NOMO-1 treated with dmso at 0.1 percent for 144 hours (cell line): ENCODE measurements around the gene SLC35F4.
"Not testable (repeated sequence)": the region's sequence is repeated elsewhere in the genome, so short reads cannot be mapped to it uniquely, and the experiment has no call there.

Experiments
- DNase-seq: peaks from one replicate; lab custom pipeline; 2025; ENCODE audit not compliant: unreplicated experiment; lab: John Stamatoyannopoulos, UW

The SLC35F4 gene

GRCh38 chr14:57732463-57733285 is 133.2 kb downstream of the SLC35F4 start:
- no peak for DNase-seq

DNA sequence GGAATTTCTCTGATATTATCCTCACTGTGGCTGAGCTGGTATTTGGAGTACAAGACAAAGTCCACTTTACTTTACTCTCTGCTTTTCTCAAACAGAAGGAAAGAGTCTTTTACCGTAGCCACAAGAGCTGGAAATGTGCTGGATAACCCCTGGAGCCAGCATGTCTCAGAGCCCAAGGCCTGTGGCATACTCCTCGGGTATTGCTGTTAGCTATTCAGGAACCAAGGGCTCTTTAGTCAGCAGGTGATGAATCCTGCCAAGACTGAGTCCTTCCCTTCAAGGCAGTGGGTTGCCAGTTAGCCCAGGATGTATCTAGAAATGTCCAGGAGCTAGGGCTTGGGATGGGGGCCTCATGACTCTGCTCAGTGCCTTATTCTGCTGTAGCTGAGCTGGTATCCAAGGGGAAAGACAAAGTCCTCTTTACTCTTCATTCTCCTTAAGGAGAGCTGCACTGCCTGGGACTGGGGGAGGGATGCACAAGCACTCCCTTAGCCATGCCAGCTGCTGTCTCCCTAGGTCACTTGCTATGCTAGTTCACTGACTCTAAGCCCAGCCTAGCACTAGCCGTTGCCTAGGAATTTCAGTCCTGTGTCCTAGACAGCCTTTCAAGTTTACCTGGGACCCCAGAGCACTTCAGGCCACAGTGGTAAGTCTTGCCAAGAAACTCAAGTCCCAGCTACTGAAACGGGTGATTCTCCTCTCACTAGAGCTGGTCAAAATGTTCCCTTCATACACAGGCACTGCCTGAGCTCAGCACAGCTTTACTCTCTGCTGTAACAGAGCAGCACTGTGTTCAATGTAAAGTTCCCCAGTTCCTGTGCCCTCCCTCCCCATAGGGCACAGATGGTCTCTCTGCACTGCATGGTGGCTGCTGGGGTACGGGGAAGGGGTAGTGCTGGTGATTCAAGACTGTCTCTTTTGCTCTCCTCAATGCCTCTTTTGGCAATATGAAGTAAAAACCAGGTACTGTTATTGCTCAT is 136.4 kb downstream of the SLC35F4 start:
- DNase-seq, result no peak

DNA sequence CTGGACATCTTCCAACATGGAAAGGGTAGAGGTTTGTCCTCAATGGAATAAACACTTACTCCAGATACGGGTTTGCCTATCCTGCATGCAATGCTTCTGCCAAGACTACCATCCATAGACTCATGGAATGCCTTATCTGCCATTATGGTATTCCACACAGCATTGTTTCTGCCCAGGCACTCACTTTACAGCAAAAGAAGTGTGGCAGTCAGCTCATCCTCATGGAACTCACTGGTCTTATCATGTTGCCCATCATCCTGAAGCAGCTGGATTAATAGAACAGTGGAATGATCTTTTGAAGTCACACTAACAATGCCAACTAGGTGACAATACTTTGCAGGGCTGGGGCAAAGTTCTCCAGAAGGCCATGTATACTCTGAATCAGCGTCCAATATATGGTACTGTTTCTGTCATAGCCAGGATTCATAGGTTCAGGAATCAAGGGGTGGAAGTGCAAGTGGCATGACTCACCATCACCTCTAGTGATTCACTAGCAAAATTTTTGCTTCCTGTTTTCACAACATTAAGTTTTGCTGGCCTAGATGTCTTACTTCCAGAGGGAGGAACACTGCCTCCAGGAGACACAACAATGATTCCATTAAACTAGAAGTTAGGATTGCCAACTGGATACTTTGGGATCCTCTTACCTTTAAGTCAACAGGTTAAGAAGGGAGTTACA is 140.4 kb downstream of the SLC35F4 start:
- no peak for DNase-seq

GRCh38 chr14:57722141-57722540 is 143.8 kb downstream of the SLC35F4 start:
- DNase-seq, result not testable (repeated sequence)

- DNase-seq, result no peak
Measured at GRCh38 chr14:57714487-57714931, 151.4 kb downstream of the SLC35F4 start.

- DNase-seq, result no peak
Measured at GRCh38 chr14:57712698-57713097, 153.2 kb downstream of the SLC35F4 start.

GRCh38 chr14:57712102-57712501 is 153.8 kb downstream of the SLC35F4 start:
- no peak for DNase-seq

GRCh38 chr14:57709909-57710308 is 156.0 kb downstream of the SLC35F4 start:
- DNase-seq, result no peak

DNA sequence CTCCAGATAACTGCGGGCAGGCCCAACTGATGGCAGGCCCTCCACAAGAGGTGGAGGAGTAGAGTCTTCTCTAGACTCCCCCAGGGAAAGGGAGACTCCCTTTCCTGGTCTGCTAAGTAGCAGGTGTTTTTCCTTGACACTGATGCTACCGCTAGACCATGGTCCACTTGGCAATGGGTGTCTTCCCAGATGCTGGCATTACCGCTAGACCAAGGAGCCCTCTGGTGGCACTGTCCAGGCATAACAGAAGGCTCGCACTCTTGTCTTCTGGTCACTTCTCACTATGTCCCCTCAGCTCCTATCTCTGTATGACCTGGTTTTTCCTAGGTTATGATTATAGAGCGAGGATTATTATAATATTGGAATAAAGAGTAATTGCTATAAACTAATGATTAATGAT is 156.8 kb downstream of the SLC35F4 start:
- DNase-seq, result not testable (repeated sequence)

DNA sequence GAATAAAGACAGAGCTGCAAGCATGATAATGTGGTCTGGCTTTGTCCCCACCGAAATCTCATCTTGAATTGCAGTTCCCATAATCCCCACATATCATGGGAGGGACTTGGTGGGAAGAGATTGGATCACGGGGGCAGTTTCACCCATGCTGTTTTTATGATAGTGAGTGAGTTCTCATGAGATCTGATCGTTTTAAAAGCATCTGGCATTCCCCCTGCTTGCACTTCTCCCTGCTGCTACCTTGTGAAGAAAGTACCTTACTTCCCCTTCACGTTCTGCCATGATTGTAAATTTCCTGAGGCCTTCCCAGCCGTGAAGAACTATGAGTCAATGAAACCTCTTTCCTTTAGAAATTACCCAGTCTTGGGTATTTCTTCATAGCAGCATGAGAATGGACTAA is 158.7 kb downstream of the SLC35F4 start:
- DNase-seq, result no peak

GRCh38 chr14:57704763-57705162 is 161.1 kb downstream of the SLC35F4 start:
- no peak for DNase-seq

GRCh38 chr14:57699947-57700346 is 165.9 kb downstream of the SLC35F4 start:
- DNase-seq, result no peak

DNA sequence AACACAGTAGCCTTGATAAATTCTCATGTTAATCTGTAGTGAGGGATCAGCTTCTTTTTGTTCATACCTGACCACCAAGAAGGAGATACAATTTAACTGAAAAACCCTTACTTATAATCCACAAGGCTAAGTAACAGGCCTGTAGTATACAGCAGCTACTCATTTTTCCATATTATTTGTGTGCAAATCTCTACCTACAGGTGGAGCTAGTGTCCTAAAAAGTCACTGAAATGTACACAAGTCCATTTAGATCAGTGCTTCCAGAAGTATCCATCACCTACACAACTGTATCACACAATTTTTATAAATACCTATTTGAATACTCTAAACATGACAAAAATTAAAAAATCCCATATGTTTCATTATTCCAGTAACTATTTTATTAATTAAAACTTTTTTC is 173.2 kb downstream of the SLC35F4 start:
- no peak for DNase-seq

DNA sequence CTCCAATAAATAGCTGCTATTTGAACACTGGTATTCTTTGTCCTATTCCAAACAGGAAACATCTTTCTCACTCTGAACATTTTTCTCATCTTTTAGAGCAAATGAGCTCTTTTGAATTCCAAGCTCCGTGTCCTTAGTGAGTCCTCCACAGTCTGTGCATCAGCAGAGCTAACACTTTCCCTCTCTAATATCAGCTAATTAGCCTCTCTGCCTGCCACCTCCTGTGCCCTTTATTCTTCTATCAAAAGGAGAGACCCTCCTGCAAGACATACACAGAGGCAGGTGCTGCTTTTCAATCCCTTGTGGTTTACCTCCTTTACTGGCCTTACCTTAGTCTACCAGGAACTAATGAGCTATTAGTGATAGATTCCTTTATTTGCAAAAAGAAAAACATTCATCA is 178.5 kb downstream of the SLC35F4 start:
- DNase-seq, result no peak

DNA sequence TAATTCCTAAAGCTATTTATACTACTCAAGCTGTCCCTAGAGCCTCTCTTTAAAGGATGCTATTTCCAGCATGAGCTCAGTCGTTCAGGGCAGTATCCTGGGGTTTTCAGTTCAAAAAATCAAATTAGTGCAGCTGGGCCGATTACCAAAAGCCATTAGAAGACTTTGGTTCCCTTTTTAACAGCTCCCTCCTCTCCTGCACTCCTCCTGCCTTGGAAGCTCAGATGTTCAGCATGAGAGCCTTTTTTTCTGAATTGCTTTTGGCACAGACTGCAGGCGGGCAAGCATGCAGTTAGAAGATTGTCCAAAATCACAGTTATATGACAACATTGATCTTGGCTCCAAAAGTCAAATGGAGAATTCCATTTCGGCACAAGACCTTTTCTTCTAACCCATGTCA is 179.6 kb downstream of the SLC35F4 start:
- DNase-seq, result no peak

GRCh38 chr14:57671021-57671420 is 194.9 kb downstream of the SLC35F4 start:
- no peak for DNase-seq

- no peak for DNase-seq
Measured at GRCh38 chr14:57660208-57660607, 205.7 kb downstream of the SLC35F4 start.

- DNase-seq, result no peak
Measured at GRCh38 chr14:57659052-57659451, 206.8 kb downstream of the SLC35F4 start.

GRCh38 chr14:57657487-57657886 is 208.4 kb downstream of the SLC35F4 start:
- DNase-seq, result no peak

GRCh38 chr14:57656853-57657252 is 209.0 kb downstream of the SLC35F4 start:
- no peak for DNase-seq

DNA sequence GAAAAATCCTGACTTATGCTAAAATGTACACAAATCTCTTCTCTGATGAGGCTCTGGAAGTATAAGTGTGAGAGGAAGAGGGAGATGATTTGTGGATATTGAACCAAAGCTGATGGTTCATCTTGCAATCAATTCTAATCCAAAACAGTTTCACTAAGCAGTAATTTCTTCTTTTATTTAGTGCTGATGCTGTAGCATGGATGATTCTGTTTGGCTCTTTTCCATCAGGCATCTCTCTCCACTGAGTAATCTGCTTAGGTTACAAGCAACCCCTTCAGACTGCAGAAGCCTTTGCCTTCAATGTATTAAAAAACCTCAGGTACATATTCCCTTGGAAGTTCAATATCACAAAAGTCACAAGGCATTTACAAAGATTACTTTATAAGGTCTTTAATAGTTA is 213.1 kb downstream of the SLC35F4 start:
- no peak for DNase-seq
